Fibroblast of lung (primary cell): Measurements from ENCODE around the gene CDH4. TPM values are rescaled to one million over a fixed set of nuclear protein-coding genes. Genes with fewer than 3 reads are reported as not detected.

Source experiments
- DNase-seq, 2 donors: peaks; one replicate each; pipeline versions ENCODE4 v3.0.0 to v3.0.0-alpha.2; 2010; ENCODE audit warnings: low read depth in 2 of 2
- H2AFZ ChIP-seq: 2 replicates; pipeline ENCODE4 v1.5.1; 2012; ENCODE audit warnings: low read length, control low read depth, inconsistent platforms
- H3K27ac ChIP-seq: 2 replicates; pipeline ENCODE4 v1.5.1; 2011; ENCODE audit warnings: low read length, control low read depth; ENCODE audit not compliant: insufficient read depth
- H3K27me3 ChIP-seq: 2 replicates; pipeline ENCODE4 v1.5.1; 2011; ENCODE audit warnings: mild to moderate bottlenecking, low read length; ENCODE audit not compliant: control insufficient read depth, insufficient read depth
- H3K36me3 ChIP-seq: 2 replicates; pipeline ENCODE4 v1.5.1; 2011; ENCODE audit warnings: low read length; ENCODE audit not compliant: control insufficient read depth, insufficient read depth
- H3K4me1 ChIP-seq: 2 replicates; pipeline ENCODE4 v1.5.1; 2011; ENCODE audit warnings: low read length; ENCODE audit not compliant: control insufficient read depth, insufficient read depth; ENCODE audit errors: extremely low read depth
- H3K4me2 ChIP-seq: 2 replicates; pipeline ENCODE4 v1.5.1; 2011; ENCODE audit warnings: low read length, control low read depth; ENCODE audit not compliant: insufficient read depth; ENCODE audit errors: extremely low read depth
- H3K4me3 ChIP-seq, 4 experiments: fragments of 200-600 bp in 1 of 4; sonication (generic) in 1 of 4; replicated peaks in 1 of 4; 2 replicates each; pipeline ENCODE4 v1.5.1; 2011 to 2016; ENCODE audit warnings: low read length in 4 of 4, low read depth in 3 of 4, mild to moderate bottlenecking in 3 of 4, control low read depth in 2 of 4, inconsistent platforms in 1 of 4, mixed read lengths in 1 of 4; ENCODE audit not compliant: insufficient read depth in 1 of 4; ENCODE audit errors: control extremely low read depth in 1 of 4
- H3K79me2 ChIP-seq: 2 replicates; pipeline ENCODE4 v1.5.1; 2012; ENCODE audit warnings: mild to moderate bottlenecking, low read length, inconsistent platforms; ENCODE audit not compliant: control insufficient read depth, insufficient read depth
- H3K9ac ChIP-seq: 2 replicates; pipeline ENCODE4 v1.5.1; 2011; ENCODE audit warnings: mild to moderate bottlenecking, low read length, control low read depth; ENCODE audit not compliant: insufficient read depth
- H3K9me3 ChIP-seq: 2 replicates; pipeline ENCODE4 v1.5.1; 2012; ENCODE audit warnings: low read depth, low read length; ENCODE audit not compliant: control insufficient read depth, insufficient read depth
- H4K20me1 ChIP-seq: 2 replicates; pipeline ENCODE4 v1.5.1; 2011; ENCODE audit warnings: low read length; ENCODE audit not compliant: control insufficient read depth, insufficient read depth; ENCODE audit errors: extremely low read depth
- CTCF ChIP-seq, 2 donors: IDR thresholded peaks in 1 of 2; conservative IDR thresholded peaks in 1 of 2; 1 replicate in 1 of 2; 2 replicates in 1 of 2; pipeline ENCODE4 v1.5.1; 2011 to 2012; ENCODE audit warnings: low read length in 2 of 2, control low read depth in 1 of 2, inconsistent platforms in 1 of 2, low read depth in 1 of 2, mild to moderate bottlenecking in 1 of 2
- EZH2 ChIP-seq: IDR thresholded peaks from 2 replicates; pipeline ENCODE4 v1.5.1; 2012; ENCODE audit warnings: low read length, control low read depth, mild to moderate bottlenecking; ENCODE audit errors: missing control alignments
- polyA plus RNA-seq, 2 donors: library from polyadenylated mRNA; depleted of rRNA in 1 of 2; stranded (reverse) in 1 of 2; unstranded in 1 of 2; fragments of >200 nt; gene quantifications; 2 replicates each; pipeline ENCODE4 v1.2.1, GENCODE V29; 2011 to 2012; ENCODE audit warnings: missing spikeins in 1 of 2
- total RNA-seq: library from RNA; depleted of rRNA; stranded (reverse); fragments of >200 nt; gene quantifications from 2 replicates; pipeline ENCODE4 v1.2.1, GENCODE V29; 2014

Gene CDH4
- total and polyA plus RNA-seq, 2 donors (not counting 1 experiment from before 2014, with no cell fraction given), result 4.8 to 6.8 TPM

DNA sequence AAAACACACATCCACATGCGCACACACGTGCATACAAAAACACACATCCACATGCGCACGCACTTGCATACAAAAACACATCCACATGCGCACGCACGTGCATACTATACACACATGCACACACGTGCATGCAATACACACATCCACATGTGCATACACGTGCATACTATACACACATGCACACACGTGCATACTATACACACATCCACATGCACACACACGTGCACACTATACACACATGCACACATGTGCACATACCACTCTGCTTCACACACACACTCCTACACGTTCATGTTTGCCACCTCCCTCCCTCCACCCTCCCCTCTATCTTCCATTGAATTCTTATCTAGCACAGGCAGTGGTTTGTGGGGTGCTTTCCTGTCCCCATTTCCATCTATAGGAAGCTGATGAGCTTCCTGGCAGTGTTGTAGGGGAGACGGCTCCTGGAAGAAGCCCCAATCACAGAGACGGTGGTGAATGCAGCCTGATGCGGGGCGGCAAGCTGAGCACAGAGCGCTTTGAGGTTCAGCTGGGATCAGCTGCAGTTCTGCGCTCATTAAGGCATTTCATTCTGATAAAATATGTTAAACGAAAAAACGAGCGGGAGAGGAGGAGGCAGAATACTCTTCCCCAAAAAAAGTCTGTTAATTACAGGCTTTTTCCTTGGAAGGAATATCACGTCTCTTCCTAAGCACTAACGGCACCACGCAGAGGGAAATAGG is 525.9 kb downstream of the CDH4 start:
- H4K20me1 ChIP-seq, result no peaks in the 10 kb centered on the region

DNA sequence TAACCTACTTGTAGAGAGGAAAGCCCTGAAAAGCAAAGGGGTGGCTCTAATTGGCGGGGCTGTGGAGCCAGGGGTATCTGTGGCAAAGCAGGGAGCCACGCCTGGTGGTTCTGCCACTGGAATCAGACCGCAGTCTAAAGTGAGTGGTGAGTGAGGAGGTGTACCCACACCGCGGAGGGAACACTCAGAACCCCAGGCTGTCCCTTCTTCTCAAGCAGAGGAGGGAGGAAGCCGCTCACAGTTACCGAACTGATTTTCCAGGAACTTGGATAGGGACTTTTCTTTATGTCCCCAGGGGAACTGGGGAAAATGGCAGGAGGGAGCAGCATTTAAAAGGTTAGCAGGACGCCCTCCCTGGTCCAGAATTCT is 526.4 kb downstream of the CDH4 start:
- no peak overlapping the region for H3K27ac ChIP-seq
- H3K79me2 ChIP-seq, result no peaks in the 10 kb centered on the region
- H4K20me1 ChIP-seq, result no peaks in the 10 kb centered on the region
- TF ChIP-seq EZH2, result no peak
- TF ChIP-seq CTCF (conservative IDR thresholded peaks at IDR 0.05 in 1 of 2, IDR thresholded peaks at IDR 0.05 in 1 of 2; ENCODE audit: low read depth in 1 of 2, low read length in 2 of 2), result no peak
- H3K9ac ChIP-seq, result no peak overlapping the region
- DNase-seq, result no peak
- H3K9me3 ChIP-seq, result no peaks in the 10 kb centered on the region
- no peaks in the 10 kb centered on the region for H3K27me3 ChIP-seq
- no peak overlapping the region for H2AFZ ChIP-seq
- no peak overlapping the region for H3K4me3 ChIP-seq
- no peaks in the 10 kb centered on the region for H3K4me1 ChIP-seq
- H3K4me2 ChIP-seq, result no peak overlapping the region
- H3K36me3 ChIP-seq, result no peaks in the 10 kb centered on the region

More for the DNA sequence above, 525.9 kb downstream of the CDH4 start:
- no peaks in the 10 kb centered on the region for H3K27me3 ChIP-seq
- TF ChIP-seq EZH2 (no peak), CTCF (conservative IDR thresholded peaks at IDR 0.05 in 1 of 2, IDR thresholded peaks at IDR 0.05 in 1 of 2; ENCODE audit: low read depth in 1 of 2, low read length in 2 of 2) (no peak)
- H3K27ac ChIP-seq, result no peak overlapping the region
- no peak overlapping the region for H3K4me3 ChIP-seq
- no peak for DNase-seq
- no peaks in the 10 kb centered on the region for H3K79me2 ChIP-seq
- H3K36me3 ChIP-seq, result no peaks in the 10 kb centered on the region
- no peak overlapping the region for H2AFZ ChIP-seq
- no peak overlapping the region for H3K9ac ChIP-seq
- H3K9me3 ChIP-seq, result no peaks in the 10 kb centered on the region
- H3K4me1 ChIP-seq, result no peaks in the 10 kb centered on the region
- no peak overlapping the region for H3K4me2 ChIP-seq

DNA sequence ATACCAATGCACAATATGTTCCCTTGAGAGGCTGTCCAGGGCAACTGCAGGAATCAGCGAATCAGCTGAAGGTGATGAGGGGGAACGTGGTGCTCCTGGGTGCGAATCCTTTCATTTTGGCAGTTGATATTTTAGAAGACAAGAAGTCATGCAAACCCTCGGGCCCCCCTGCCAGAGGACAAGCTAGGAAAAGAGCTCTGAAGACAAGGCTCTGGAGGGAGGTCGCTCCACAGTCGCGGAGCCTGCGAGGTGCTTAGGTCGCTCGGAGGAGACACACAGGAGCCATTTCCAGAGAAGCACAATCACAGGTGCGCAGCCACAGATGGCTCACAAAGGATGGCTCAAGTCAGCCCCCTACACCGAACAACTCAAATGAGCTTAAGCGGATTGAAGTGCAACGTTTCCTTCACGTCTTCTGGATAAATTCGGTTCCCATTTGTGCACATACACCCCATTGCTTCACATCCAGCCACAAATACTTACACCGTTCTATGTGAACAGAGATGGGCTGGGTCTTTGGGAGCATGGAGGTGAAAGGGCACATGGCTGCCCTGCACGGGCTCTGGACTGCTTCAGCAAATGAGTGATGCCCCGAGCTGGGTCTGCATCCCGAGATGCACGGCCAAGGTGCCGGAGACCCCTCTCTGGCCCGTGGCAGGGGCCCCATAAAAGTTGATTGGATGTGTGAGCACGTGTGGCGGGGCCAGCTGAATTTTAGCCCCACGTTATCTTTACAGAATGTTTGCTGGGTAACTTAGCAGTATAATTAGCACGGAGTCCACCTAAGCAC is 527.3 kb downstream of the CDH4 start:
- no peaks in the 10 kb centered on the region for H3K9me3 ChIP-seq
- no peak overlapping the region for H3K4me2 ChIP-seq
- DNase-seq, result no peak
- no peaks in the 10 kb centered on the region for H4K20me1 ChIP-seq
- TF ChIP-seq EZH2 (no peak), CTCF (conservative IDR thresholded peaks at IDR 0.05 in 1 of 2, IDR thresholded peaks at IDR 0.05 in 1 of 2; ENCODE audit: low read depth in 1 of 2, low read length in 2 of 2) (no peak)
- no peaks in the 10 kb centered on the region for H3K27me3 ChIP-seq
- no peaks in the 10 kb centered on the region for H3K36me3 ChIP-seq
- H3K79me2 ChIP-seq, result no peaks in the 10 kb centered on the region
- H3K4me1 ChIP-seq, result no peaks in the 10 kb centered on the region
- H3K27ac ChIP-seq, result no peak overlapping the region
- no peak overlapping the region for H3K4me3 ChIP-seq
- no peak overlapping the region for H3K9ac ChIP-seq
- H2AFZ ChIP-seq, result no peak overlapping the region
